ENCODE data around the gene BRAT1.

Gene BRAT1

DNA sequence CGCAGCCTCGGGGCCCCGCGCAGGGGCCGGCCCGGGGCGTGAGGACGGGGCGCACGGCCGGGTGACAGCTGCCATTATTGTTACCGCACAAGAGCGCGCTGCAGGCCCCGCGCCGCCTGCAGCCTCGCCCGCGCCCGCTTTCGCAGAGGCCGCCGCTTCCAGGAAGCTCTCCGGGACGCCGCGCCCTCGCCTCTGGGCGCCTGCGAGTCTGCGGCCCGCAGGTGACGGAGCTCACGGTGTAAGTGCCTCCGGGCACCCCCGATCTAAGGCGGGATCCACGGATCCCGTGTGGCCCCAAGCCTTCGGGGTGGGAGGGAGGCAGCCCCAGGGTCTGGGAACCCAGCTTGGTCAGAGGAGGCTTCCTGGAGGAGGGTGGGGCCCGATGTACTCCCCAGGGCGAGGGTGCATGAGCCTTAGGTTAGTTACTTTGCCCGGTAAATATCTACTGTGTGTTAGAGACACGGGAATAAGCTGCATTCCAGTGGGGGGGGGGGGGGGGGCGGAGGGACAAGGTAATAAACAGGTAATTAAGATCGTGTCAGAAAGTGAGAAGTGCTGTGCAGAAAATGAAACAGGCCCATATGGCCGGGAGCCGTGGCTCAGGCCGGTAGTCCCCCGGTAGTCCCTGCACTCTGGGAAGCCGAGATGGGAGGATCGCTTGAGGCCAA, 4.1 kb upstream of the BRAT1 start:
- DNase-seq = peak; percentile 12

DNA sequence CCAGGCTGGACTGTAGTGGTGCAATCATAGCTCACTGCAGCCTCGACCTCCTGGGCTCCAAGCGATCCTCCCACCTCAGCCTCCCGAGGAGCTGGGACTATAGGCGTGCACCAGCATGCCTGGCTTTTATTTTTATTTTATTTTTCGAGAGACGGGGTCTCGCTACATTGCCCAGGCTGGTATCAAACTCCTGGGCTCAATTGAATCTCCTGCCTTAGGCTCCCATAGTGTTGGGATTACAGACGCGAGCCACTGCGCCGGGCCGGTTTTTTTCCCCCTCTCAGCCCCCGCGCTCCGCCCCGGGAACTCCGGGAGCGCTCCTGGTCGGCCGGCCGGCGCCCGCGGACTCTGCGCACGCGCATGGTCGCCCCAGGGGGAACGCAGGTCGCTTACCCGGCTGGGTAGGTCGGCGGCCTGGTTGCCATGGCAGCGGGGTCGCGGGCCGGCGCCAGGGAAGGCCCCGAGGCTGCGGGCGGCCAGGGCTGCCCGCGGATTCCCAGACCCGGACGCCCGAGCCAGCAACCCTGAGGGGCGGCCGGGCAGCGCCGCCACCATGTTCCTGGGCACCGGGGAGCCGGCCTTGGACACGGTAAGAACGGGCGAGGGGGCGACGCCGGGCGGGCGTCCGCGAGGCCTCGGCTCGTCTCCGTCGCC, 3.4 kb upstream of the BRAT1 start, which contains the start of gene IQCE:
TSS of gene IQCE (plus strand) at position 351 of the 654 bp plus-strand sequence. CDS start at position 554, 203 bp downstream.
- DNase-seq = peak; percentile 88

DNA sequence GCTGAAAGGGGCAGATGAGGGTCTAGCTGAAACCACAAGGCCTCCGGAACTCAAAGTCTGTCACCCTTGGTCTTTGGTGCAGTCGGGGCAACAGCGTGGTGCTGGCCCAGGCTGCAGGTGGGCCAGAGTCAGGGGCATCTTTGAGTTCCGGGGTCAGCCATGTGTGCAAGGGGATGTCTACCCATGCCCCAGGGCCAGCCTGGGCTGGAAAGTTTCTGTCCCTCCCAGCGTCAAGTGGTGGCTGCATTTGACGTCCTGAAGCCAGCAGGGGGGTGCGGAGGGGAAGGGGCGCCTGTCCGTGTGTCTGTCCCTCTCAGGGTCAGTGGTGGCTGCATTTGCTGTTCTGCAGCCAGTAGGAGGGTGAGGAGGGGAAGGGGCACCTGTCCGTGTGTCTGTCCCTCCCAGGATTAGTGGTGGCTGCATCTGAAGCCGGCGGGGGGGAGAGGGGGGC, 638 bp downstream of the BRAT1 start:
- no peak for DNase-seq

DNA sequence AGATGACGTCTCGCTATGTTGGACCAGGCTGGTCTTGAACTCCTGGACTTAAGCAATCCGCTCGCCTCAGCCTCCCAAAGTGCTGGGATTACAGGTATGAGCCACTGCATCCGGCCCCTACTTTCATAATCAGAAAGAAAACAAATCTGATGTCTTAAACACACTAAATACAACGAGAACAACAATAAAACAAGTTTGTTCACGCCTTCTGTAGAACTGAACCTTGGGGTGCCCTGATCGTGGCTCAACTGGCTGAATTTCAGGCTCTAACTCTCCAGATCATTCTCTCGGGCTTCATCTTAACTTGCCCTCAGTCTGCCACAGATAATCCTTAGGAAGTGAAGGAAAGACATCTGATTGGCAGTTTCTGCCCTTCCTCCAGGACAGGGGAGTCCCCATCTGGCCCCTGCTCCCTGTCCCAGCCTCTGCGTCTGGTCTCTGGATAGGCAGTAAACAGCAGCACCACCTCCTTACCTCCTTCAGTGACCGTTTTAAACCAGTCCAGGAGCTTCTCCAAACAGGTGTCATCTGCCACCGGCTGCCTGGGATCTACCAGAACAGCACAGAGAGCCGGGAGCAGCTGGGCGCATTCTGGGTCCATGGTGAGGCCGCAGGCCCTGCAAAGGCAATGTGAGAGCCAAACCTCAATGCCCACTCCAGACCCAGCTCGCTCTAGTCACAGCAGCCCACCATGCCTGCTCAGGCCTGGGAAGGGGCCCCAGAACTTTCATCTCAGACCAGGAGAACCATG, 1.3 kb downstream of the BRAT1 start:
- no peak for DNase-seq

- DNase-seq = no peak
These were observed 2.2 kb downstream of the BRAT1 start for GRCh38 chr7:2553108-2553507.

DNA sequence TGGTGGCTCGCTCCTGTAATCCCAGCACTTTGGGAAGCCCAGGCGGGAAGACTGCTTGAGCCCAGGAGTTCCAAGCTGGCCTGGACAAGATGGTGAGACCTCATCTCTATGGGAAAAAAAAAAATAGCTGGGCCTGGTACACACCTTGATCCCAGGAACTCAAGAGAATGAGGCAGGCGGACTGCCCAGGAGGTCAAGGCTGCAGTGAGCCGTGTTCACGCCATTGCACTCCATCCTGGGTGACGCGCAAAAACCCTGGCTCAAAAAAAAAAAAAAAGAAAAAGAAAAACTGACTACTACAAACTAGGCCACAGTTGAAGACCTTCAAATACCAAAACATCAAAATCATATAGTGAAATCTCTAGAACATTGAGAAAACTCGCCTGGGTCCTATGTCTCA, 3.9 kb downstream of the BRAT1 start:
- DNase-seq = no peak

DNA sequence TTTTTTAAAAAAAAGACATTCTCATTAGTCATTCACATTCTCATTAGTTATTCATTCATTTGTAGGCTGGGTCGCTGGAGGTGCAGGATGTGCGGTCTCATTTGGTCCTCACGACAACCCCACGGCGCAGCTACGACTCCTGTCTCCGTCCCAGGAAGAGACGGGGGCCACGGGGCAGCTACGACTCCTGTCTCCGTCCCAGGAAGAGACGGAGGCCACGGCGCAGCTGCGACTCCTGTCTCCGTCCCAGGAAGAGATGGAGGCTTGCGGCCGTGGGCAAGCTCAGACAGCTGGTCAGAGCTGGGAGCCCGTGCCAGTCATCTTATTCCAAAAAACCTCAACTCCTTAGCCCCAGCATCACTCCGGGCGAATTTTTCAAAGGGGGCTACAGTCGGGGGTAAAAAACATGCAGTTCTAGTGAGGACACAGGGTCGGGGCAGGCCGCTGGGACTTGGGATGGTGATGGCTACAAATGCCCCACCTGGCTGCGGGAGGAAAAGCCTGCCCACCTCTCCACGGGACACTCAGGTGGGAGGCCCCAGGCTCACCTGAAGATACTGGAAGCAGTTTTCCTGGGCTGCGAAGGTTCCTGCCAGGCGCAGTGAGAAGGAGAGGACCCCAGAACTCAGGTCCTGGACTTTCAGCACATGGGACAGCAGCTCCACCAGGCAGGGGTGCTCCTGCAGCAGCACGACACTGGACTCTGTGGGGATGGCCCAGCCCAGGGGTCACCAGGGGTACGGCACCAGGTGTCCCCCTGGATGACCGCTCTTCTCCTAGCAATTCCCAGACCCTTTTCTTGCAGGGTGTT, 8.3 kb downstream of the BRAT1 start:
- no peak for DNase-seq

GRCh38 chr7:2545746-2546425, 9.4 kb downstream of the BRAT1 start:
- DNase-seq = no peak

DNA sequence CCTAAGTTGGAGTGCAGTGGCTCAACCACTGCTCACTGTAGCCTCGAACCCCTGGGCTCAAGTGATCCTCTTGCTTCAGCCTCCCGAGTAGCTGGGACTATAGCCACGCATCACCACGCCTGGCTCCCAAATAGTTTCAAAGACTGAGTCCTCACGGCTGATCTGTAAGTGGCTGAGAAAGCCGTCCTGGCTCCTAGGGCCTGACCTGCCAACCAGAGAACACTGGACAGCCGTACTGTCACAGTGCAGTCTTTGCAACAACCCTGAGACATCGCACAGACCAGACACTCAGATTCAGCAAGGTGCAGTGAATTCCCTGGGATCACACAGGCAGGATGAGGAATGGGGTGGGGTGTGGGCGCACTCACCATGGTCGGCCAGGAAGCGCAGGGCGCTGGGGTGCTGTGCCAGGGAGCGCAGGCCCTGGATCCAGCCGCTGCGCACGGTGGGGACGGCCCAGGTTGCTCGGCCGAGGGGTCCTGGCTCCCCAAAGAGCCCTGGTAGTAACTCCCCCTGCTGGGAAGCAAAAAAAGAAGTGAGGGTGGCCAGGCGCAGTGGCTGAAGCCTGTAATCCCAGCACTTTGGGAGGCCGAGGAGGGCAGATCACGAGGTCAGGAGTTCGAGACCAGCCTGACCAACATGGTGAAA, 10.7 kb downstream of the BRAT1 start:
- no peak for DNase-seq

GRCh38 chr7:2542916-2543871, 12.1 kb downstream of the BRAT1 start:
- DNase-seq = no peak

DNA sequence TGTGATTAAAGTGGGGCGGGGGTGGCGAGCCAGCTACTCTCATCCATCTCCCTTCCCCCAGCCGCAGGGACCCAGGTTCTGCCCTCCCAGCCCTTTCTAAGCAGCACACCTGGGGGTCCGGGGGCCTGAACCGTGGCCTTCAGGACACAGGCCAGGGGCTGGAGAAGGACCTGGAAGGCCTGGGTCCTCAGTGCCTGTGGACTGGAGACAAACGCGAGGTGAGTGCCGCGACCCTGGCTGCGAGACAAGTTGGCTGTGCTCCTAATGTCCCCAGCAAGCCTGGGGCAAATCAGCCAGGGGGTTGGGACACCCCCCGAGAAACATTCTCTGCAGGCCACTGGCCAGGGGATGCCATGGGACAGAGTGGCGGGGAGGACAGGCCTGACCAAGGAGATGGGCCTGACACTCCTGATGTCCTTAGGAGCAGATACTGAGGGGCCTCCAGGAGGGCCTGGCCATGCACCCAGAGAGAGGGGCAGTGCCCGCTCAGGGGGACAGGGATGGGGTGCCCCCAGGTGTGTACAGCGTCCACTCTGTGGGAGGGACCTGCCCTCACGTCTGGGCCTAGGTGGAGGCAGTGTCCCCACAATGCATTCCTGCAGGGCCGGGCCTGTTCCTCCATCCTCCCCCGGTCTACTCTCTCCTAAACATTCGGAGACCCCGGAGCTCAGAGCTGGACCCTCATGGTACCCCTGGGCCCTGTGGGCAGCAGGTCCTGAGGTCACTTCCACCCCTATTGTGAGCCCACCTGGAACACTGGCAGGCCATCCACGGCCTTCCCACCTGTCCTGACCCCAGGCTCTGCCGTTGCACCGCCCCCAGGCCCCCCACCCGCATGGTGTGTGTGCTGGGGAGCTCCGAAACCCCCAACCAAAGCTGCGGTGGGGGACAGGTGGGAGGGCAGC, 13.1 kb downstream of the BRAT1 start:
- no peak for DNase-seq

GRCh38 chr7:2541291-2542010, 13.9 kb downstream of the BRAT1 start:
- DNase-seq = no peak

- DNase-seq = no peak
These were observed 14.7 kb downstream of the BRAT1 start for GRCh38 chr7:2540641-2541051.

DNA sequence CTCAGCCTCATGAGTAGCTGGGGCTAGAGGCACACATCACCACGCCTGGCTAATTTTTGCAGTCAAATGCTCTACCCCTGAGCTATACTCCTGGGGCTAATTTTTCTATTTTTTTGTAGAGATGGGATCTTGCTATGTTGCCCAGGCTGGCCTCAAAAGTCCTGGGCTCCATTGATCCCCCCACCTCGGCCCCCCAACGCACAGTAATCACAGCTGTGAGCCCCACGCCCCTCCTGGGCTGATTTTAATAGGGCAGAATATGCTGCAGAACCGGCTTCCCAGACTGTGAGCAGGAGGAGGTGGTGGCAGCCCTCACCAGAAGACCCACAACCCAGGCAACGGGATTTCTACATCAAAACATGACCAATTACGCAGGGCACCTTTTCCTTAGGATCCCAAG, 15.2 kb downstream of the BRAT1 start:
- DNase-seq = no peak

GRCh38 chr7:2539031-2539911, 16.1 kb downstream of the BRAT1 start:
- no peak for DNase-seq

GRCh38 chr7:2537981-2538851, 17.1 kb downstream of the BRAT1 start:
- DNase-seq = no peak

All from OCI-M1 (cell line).